ENCODE data around the gene COX8A. TPM values are rescaled to one million over a fixed set of nuclear protein-coding genes. Genes with fewer than 3 reads are reported as not detected.
"Not testable (repeated sequence)": the region's sequence is repeated elsewhere in the genome, so short reads cannot be mapped to it uniquely, and the experiment has no call there.

COX8A gene
- total and polyA plus RNA-seq, 3 experiments from 2014 or later: 373 to 424 (median 388) TPM

- peaks cover 14% of the 10 kb centered on the region for H3K36me3 ChIP-seq (ENCODE audit: insufficient read depth, low read length)
- POLR2A ChIA-PET: interaction anchor here (0.6 kb wide), 1 partner anchor 76 kb away, joined by 11 read pairs; no protein-coding TSS in a partner anchor
- no peak overlapping the region for H3K4me3 ChIP-seq (ENCODE audit: low read length)
- DNase-seq: no peak
- H3K9me3 Mint-ChIP-seq: no peaks in the 10 kb centered on the region
- peaks cover 0 to 2% of the 10 kb centered on the region in 2 donors for H3K27me3 Mint-ChIP-seq
- no peak overlapping the region for H3K27ac ChIP-seq (ENCODE audit: low read depth, low read length)
- peaks cover 35% of the 10 kb centered on the region for H3K4me1 ChIP-seq (ENCODE audit: insufficient read depth, low read length)
- H3K9me3 ChIP-seq (ENCODE audit: low read length): no peaks in the 10 kb centered on the region
- no peaks in the 10 kb centered on the region for H3K27me3 ChIP-seq (ENCODE audit: insufficient read depth, low read length, poor library complexity, severe bottlenecking)
- peak overlapping the region in 6 of 7 donors; percentile 39 to 89 (median 66) for H3K4me3 Mint-ChIP-seq
- peak overlapping the region; percentile 68 to 92 (median 86) for H3K27ac Mint-ChIP-seq
- peaks cover 30 to 46% (median 33%) of the 10 kb centered on the region in 3 donors for H3K4me1 Mint-ChIP-seq
- CTCF ChIA-PET: interaction anchor here (1.0 to 12.8 kb wide), 3 partner anchors 10 to 115 kb away, joined by 3 to 225 read pairs (median 4); partner anchors contain the start of gene MARK2
- peaks cover 0 to 50% (median 10%) of the 10 kb centered on the region in 3 donors for H3K36me3 Mint-ChIP-seq
These were observed 21.9 kb upstream of the COX8A start for GRCh38 chr11:63952570-63952969.

DNA sequence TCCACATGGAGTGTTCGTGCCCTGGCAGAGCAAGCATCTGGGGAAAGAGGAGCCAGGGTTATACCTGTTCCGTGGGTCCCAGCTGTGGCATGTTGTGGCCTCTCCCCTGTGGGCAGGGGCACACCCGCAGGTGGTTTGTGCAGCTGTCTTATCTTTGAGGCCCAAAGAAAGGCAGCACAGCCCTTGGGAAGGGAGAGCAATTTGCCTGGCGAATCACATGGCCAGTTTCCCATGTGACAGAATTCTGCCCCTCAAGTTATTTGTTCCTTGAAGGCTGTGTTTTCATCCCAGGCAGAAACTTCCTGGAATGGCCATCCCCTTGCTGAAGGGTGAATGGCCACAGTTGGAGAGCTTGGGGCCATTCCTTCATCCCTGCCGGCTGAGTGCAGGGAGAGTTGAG is 16.4 kb upstream of the COX8A start:
- Histone ChIP-seq H3K4me1 (ENCODE audit: insufficient read depth, low read length) (peaks cover 29% of the 10 kb centered on the region), H3K27me3 (ENCODE audit: insufficient read depth, low read length, poor library complexity, severe bottlenecking) (no peaks in the 10 kb centered on the region), H3K36me3 (ENCODE audit: insufficient read depth, low read length) (peaks cover 14% of the 10 kb centered on the region), H3K27ac (ENCODE audit: low read depth, low read length) (no peak overlapping the region), H3K4me3 (ENCODE audit: low read length) (no peak overlapping the region), H3K9me3 (ENCODE audit: low read length) (no peaks in the 10 kb centered on the region)
- Mint-ChIP-seq H3K36me3 (peaks cover 0 to 34% (median 5%) of the 10 kb centered on the region in 3 donors), H3K27me3 (no peaks in the 10 kb centered on the region), H3K9me3 (no peaks in the 10 kb centered on the region), H3K4me3 (no peak overlapping the region), H3K27ac (no peak overlapping the region), H3K4me1 (peaks cover 23 to 44% (median 28%) of the 10 kb centered on the region in 3 donors)
- no peak for DNase-seq
- ChIA-PET POLR2A (interaction anchor here (0.5 to 1.0 kb wide), 3 partner anchors 18 to 180 kb away, joined by 3 to 10 read pairs (median 3); no protein-coding TSS in a partner anchor), CTCF (interaction anchor here (2.1 kb wide), 1 partner anchor 121 kb away, joined by 6 read pairs; no protein-coding TSS in a partner anchor)

DNA sequence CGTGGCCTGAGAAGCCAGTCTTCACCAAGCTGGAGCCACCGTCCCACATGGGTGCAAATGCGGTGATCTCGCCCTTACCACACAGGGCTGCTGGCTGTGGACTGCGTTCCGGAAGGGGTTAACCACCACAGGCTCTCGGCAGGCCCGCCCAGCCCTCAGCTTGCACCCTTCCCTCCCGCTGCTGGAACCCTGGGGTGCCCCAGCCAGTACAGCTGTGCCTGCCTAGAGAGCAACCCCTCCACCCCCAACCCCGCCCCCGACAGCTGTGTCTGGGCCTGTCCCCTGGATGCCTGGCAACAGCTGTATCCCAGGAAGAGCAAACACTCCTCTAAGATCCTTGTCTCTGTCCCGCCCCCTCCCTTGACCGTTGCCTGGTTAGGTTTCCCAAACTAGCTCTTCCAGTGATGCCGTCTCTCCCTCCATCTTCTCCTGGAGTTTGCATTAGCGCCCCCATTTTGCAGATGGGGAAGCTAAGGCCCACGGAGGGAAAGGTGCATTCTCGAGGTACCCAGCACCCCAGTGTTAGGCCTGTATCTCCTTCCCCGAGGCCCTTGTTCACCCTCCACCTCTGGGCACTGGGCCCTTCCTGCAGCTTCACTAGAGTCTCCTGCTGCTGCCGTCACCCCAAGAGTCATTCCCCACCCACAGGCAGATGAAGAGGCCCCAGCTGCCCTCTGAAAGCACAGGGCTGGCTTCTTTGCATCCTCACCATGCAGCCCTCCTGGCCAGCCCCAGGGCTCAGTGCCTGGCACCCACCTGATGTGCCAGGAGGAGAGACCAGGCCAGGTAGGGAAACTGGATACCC is 12.6 kb upstream of the COX8A start:
- H3K36me3 Mint-ChIP-seq: no peaks in the 10 kb centered on the region
- H3K4me1 ChIP-seq (ENCODE audit: insufficient read depth, low read length): peaks cover 18% of the 10 kb centered on the region
- H3K4me3 ChIP-seq (ENCODE audit: low read length): no peak overlapping the region
- no peaks in the 10 kb centered on the region for H3K9me3 Mint-ChIP-seq
- H3K27me3 ChIP-seq (ENCODE audit: insufficient read depth, low read length, poor library complexity, severe bottlenecking): no peaks in the 10 kb centered on the region
- H3K4me1 Mint-ChIP-seq: peaks cover 17 to 23% (median 18%) of the 10 kb centered on the region in 3 donors
- H3K36me3 ChIP-seq (ENCODE audit: insufficient read depth, low read length): no peaks in the 10 kb centered on the region
- H3K27ac Mint-ChIP-seq: peak overlapping the region in 6 of 8 donors; percentile 1 to 82 (median 41)
- ChIA-PET CTCF (interaction anchor here (1.6 to 3.3 kb wide), 2 partner anchors 13 to 16 kb away, joined by 4 to 15 read pairs; partner anchors contain the start of gene COX8A), POLR2A (interaction anchor here (1.0 kb wide), 1 partner anchor 16 kb away, joined by 4 read pairs; no protein-coding TSS in a partner anchor)
- H3K27ac ChIP-seq (ENCODE audit: low read depth, low read length): no peak overlapping the region
- no peaks in the 10 kb centered on the region for H3K27me3 Mint-ChIP-seq
- no peaks in the 10 kb centered on the region for H3K9me3 ChIP-seq (ENCODE audit: low read length)
- DNase-seq: peak in 2 of 5 donors; percentile 21 to 28
- H3K4me3 Mint-ChIP-seq: peak overlapping the region in 6 of 7 donors; percentile 19 to 71 (median 68)

GRCh38 chr11:63963895-63964294 is 10.5 kb upstream of the COX8A start:
- H3K9me3 ChIP-seq (ENCODE audit: low read length); POLR2A ChIA-PET; H3K27me3 ChIP-seq (ENCODE audit: insufficient read depth, low read length, poor library complexity, severe bottlenecking); H3K4me3 ChIP-seq (ENCODE audit: low read length); H3K36me3 ChIP-seq (ENCODE audit: insufficient read depth, low read length); H3K36me3 Mint-ChIP-seq; H3K27ac ChIP-seq (ENCODE audit: low read depth, low read length); H3K27ac Mint-ChIP-seq; H3K4me3 Mint-ChIP-seq; H3K9me3 Mint-ChIP-seq; H3K27me3 Mint-ChIP-seq; DNase-seq: not testable (repeated sequence)
- CTCF ChIA-PET: interaction anchor here (1.0 to 1.4 kb wide), 2 partner anchors 18 to 88 kb away, joined by 3 to 4 read pairs; no protein-coding TSS in a partner anchor
- peaks cover 16 to 23% (median 18%) of the 10 kb centered on the region in 3 donors for H3K4me1 Mint-ChIP-seq
- peaks cover 18% of the 10 kb centered on the region for H3K4me1 ChIP-seq (ENCODE audit: insufficient read depth, low read length)

GRCh38 chr11:63966444-63966843 is 8.0 kb upstream of the COX8A start:
- Mint-ChIP-seq H3K9me3 (no peaks in the 10 kb centered on the region), H3K4me3 (no peak overlapping the region), H3K4me1 (peaks cover 7 to 9% (median 8%) of the 10 kb centered on the region in 3 donors), H3K27me3 (peaks cover 2 to 11% of the 10 kb centered on the region in 2 donors), H3K36me3 (no peaks in the 10 kb centered on the region), H3K27ac (no peak overlapping the region)
- Histone ChIP-seq H3K27ac (ENCODE audit: low read depth, low read length) (no peak overlapping the region), H3K36me3 (ENCODE audit: insufficient read depth, low read length) (no peaks in the 10 kb centered on the region), H3K4me3 (ENCODE audit: low read length) (no peak overlapping the region), H3K9me3 (ENCODE audit: low read length) (no peaks in the 10 kb centered on the region), H3K27me3 (ENCODE audit: insufficient read depth, low read length, poor library complexity, severe bottlenecking) (no peaks in the 10 kb centered on the region), H3K4me1 (ENCODE audit: insufficient read depth, low read length) (peaks cover 10% of the 10 kb centered on the region)
- DNase-seq: no peak
- ChIA-PET CTCF (interaction anchor here (0.9 to 1.3 kb wide), 3 partner anchors 20 to 183 kb away, joined by 3 to 5 read pairs (median 3); no protein-coding TSS in a partner anchor), POLR2A (interaction anchor here (0.6 kb wide), 1 partner anchor 1263 kb away, joined by 8 read pairs; no protein-coding TSS in a partner anchor)

DNA sequence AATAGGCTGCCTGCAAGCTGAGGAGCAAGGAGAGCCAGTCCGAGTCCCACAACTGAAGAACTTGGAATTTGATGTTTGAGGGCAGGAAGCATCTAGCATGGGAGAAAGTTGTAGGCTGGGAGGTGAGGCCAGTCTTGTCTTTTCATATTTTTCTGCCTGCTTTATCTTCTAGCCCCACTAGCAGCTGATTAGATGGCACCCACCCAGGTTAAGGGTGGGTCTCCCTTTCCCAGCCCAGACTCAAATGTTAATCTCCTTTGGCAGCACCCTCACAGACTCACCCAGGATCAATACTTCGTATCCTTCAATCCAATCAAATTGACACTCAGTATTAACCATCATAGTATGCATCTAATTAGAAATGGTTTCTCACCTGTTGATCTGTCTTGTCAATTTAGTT is 5.0 kb upstream of the COX8A start:
- no peaks in the 10 kb centered on the region for H3K36me3 ChIP-seq (ENCODE audit: insufficient read depth, low read length)
- DNase-seq: no peak
- peak overlapping the region in 1 of 8 donors; percentile 7 for H3K27ac Mint-ChIP-seq
- peaks cover 6 to 11% (median 8%) of the 10 kb centered on the region in 3 donors for H3K4me1 Mint-ChIP-seq
- no peak overlapping the region for H3K4me3 ChIP-seq (ENCODE audit: low read length)
- peaks cover 0 to 2% (median 0%) of the 10 kb centered on the region in 3 donors for H3K36me3 Mint-ChIP-seq
- ChIA-PET POLR2A (no interaction called here), CTCF (interaction anchor here (0.7 kb wide), 1 partner anchor 132 kb away, joined by 3 read pairs; no protein-coding TSS in a partner anchor)
- H3K27me3 ChIP-seq (ENCODE audit: insufficient read depth, low read length, poor library complexity, severe bottlenecking): no peaks in the 10 kb centered on the region
- H3K9me3 Mint-ChIP-seq: no peaks in the 10 kb centered on the region
- H3K27ac ChIP-seq (ENCODE audit: low read depth, low read length): no peak overlapping the region
- H3K9me3 ChIP-seq (ENCODE audit: low read length): no peaks in the 10 kb centered on the region
- peaks cover 4% of the 10 kb centered on the region for H3K4me1 ChIP-seq (ENCODE audit: insufficient read depth, low read length)
- no peak overlapping the region for H3K4me3 Mint-ChIP-seq
- H3K27me3 Mint-ChIP-seq: peaks cover 2 to 11% of the 10 kb centered on the region in 2 donors

- no peaks in the 10 kb centered on the region for H3K27me3 ChIP-seq (ENCODE audit: insufficient read depth, low read length, poor library complexity, severe bottlenecking)
- POLR2A ChIA-PET: no interaction called here
- Mint-ChIP-seq H3K4me3 (no peak overlapping the region), H3K9me3 (no peaks in the 10 kb centered on the region), H3K4me1 (peaks cover 12 to 21% (median 13%) of the 10 kb centered on the region in 3 donors), H3K27ac (no peak overlapping the region), H3K36me3 (peaks cover 0 to 7% (median 0%) of the 10 kb centered on the region in 3 donors), H3K27me3 (peaks cover 2 to 11% of the 10 kb centered on the region in 2 donors)
- no peak overlapping the region for H3K27ac ChIP-seq (ENCODE audit: low read depth, low read length)
- no peaks in the 10 kb centered on the region for H3K36me3 ChIP-seq (ENCODE audit: insufficient read depth, low read length)
- CTCF ChIA-PET: interaction anchor here (0.8 kb wide), 1 partner anchor 132 kb away, joined by 3 read pairs; the partner anchor contains the start of gene MARK2
- no peak for DNase-seq
- H3K4me1 ChIP-seq (ENCODE audit: insufficient read depth, low read length): peaks cover 6% of the 10 kb centered on the region
- H3K4me3 ChIP-seq (ENCODE audit: low read length): no peak overlapping the region
- H3K9me3 ChIP-seq (ENCODE audit: low read length): no peaks in the 10 kb centered on the region
These were observed 3.5 kb upstream of the COX8A start for GRCh38 chr11:63970902-63971301.
